ENCODE measurements around the gene ATL3. TPM values are rescaled to one million over a fixed set of nuclear protein-coding genes. Genes with fewer than 3 reads are reported as not detected.
"Not testable (repeated sequence)": the region's sequence is repeated elsewhere in the genome, so short reads cannot be mapped to it uniquely, and the experiment has no call there.

ATL3 gene
- total RNA-seq, 1 donor from 2014 or later: 13.4 TPM

GRCh38 chr11:63589000-63589399, 82.2 kb downstream of the ATL3 start:
- no peaks in the 10 kb centered on the region for H3K9me3 ChIP-seq (replicated peaks)
- H3K27me3 ChIP-seq (ENCODE audit: low read depth): no peaks in the 10 kb centered on the region
- H3K4me3 ChIP-seq: no peak overlapping the region
- intact Hi-C loops (cut with micrococcal nuclease): no loop called here
- peak overlapping the region; percentile 1 for H3K27ac ChIP-seq (replicated peaks)
- peaks cover 22% of the 10 kb centered on the region for H3K4me1 ChIP-seq
- no peak for DNase-seq
- peaks cover 90% of the 10 kb centered on the region for H3K36me3 ChIP-seq
- TF ChIP-seq, protein P1, sequence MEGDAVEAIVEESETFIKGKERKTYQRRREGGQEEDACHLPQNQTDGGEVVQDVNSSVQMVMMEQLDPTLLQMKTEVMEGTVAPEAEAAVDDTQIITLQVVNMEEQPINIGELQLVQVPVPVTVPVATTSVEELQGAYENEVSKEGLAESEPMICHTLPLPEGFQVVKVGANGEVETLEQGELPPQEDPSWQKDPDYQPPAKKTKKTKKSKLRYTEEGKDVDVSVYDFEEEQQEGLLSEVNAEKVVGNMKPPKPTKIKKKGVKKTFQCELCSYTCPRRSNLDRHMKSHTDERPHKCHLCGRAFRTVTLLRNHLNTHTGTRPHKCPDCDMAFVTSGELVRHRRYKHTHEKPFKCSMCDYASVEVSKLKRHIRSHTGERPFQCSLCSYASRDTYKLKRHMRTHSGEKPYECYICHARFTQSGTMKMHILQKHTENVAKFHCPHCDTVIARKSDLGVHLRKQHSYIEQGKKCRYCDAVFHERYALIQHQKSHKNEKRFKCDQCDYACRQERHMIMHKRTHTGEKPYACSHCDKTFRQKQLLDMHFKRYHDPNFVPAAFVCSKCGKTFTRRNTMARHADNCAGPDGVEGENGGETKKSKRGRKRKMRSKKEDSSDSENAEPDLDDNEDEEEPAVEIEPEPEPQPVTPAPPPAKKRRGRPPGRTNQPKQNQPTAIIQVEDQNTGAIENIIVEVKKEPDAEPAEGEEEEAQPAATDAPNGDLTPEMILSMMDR (IDR thresholded peaks at IDR 0.05; ENCODE audit: borderline replicate concordance): no peak

DNA sequence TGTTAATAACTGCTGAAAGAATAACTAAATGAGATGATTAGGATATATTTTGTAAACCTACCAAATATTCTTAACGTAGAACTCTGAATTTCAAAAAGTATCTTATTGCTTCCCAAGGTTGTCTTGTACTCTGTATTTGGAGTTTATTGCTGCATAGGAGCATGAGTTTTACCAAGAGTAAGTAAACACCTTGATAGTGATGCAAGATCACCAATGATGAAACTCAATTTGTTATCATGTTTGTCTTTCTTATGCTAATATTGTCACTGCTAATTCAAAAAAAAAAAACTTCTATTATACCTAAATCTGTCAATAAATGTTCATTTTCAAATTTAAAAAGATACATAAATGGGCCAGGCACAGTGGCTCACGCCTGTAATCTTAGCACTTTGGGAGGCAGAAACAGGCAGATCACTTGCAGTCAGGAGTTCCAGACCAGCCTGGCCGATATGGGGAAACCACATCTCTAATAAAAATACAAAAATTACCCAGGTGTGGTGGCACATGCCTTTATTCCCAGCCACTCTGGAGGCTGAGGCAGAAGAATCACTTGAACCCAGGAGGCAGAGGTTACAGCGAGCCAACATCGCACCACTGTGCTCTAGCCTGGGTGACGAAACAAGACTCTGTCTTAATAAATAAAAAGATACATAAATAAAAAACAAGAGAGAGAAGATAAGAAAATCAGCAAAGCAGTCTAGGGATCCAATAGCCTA, 84.6 kb downstream of the ATL3 start:
- H3K36me3 ChIP-seq: peaks cover 95% of the 10 kb centered on the region

GRCh38 chr11:63583357-63583677, 87.9 kb downstream of the ATL3 start:
- no peak overlapping the region for H3K27ac ChIP-seq (replicated peaks)
- intact Hi-C loops (cut with micrococcal nuclease): no loop called here

More for the DNA sequence above, 84.6 kb downstream of the ATL3 start:
- no peak overlapping the region for H3K27ac ChIP-seq (replicated peaks)
- intact Hi-C loops (cut with micrococcal nuclease): no loop called here
- no peaks in the 10 kb centered on the region for H3K27me3 ChIP-seq (ENCODE audit: low read depth)
- no peak overlapping the region for H3K4me3 ChIP-seq
- TF ChIP-seq, protein P1 (IDR thresholded peaks at IDR 0.05; ENCODE audit: borderline replicate concordance): no peak
- DNase-seq: no peak
- H3K4me1 ChIP-seq: peaks cover 28% of the 10 kb centered on the region
- peaks cover 8% of the 10 kb centered on the region for H3K9me3 ChIP-seq (replicated peaks)

GRCh38 chr11:63581224-63581623, 90.0 kb downstream of the ATL3 start:
- H3K4me3 ChIP-seq; H3K27ac ChIP-seq (replicated peaks); intact Hi-C loops (cut with micrococcal nuclease); H3K27me3 ChIP-seq (ENCODE audit: low read depth); H3K4me1 ChIP-seq; DNase-seq: not testable (repeated sequence)
- Histone ChIP-seq H3K9me3 (replicated peaks) (peaks cover 36% of the 10 kb centered on the region), H3K36me3 (peaks cover 62% of the 10 kb centered on the region)

More at GRCh38 chr11:63583357-63583677, 87.9 kb downstream of the ATL3 start:
- Histone ChIP-seq H3K36me3 (peaks cover 83% of the 10 kb centered on the region), H3K27me3 (ENCODE audit: low read depth) (no peaks in the 10 kb centered on the region), H3K9me3 (replicated peaks) (peaks cover 36% of the 10 kb centered on the region), H3K4me3 (no peak overlapping the region), H3K4me1 (peaks cover 18% of the 10 kb centered on the region)
- TF ChIP-seq, protein P1 (IDR thresholded peaks at IDR 0.05; ENCODE audit: borderline replicate concordance): no peak
- DNase-seq: no peak

DNA sequence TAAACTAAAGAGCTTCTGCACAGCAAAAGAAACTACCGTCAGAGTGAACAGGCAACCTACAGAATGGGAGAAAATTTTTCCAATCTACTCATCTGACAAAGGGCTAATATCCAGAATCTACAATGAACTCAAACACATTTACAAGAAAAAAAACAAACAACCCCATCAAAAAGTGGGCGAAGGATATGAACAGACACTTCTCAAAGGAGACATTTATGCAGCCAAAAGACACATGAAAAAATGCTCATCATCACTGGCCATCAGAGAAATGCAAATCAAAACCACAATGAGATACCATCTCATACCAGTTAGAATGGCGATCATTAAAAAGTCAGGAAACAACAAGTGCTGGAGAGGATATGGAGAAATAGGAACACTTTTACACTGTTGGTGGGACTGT, 92.3 kb downstream of the ATL3 start:
- DNase-seq; H3K27ac ChIP-seq (replicated peaks); H3K27me3 ChIP-seq (ENCODE audit: low read depth); H3K4me3 ChIP-seq; intact Hi-C loops (cut with micrococcal nuclease): not testable (repeated sequence)
- peaks cover 36% of the 10 kb centered on the region for H3K9me3 ChIP-seq (replicated peaks)
- peaks cover 42% of the 10 kb centered on the region for H3K36me3 ChIP-seq
- peaks cover 27% of the 10 kb centered on the region for H3K4me1 ChIP-seq

GRCh38 chr11:63574856-63575602, 96.1 kb downstream of the ATL3 start:
- TF ChIP-seq, protein P1 (IDR thresholded peaks at IDR 0.05; ENCODE audit: borderline replicate concordance): no peak
- Histone ChIP-seq H3K27ac (replicated peaks) (peak overlapping the region; percentile 80), H3K27me3 (ENCODE audit: low read depth) (no peaks in the 10 kb centered on the region), H3K9me3 (replicated peaks) (peaks cover 12% of the 10 kb centered on the region), H3K4me3 (peak overlapping the region; percentile 50), H3K4me1 (peaks cover 25% of the 10 kb centered on the region), H3K36me3 (peaks cover 4% of the 10 kb centered on the region)
- DNase-seq: peak; percentile 33
- intact Hi-C loops (cut with micrococcal nuclease): no loop called here

Other genes with a start within 250 kb of the ATL3 start
- gene PLAAT5, start 180.2 kb downstream of the ATL3 start, total RNA-seq: 1.4 TPM
- gene LGALS12, start 165.3 kb downstream of the ATL3 start, total RNA-seq: 0.25 TPM
- gene PLAAT4, start 134.6 kb downstream of the ATL3 start, total RNA-seq: 15.5 TPM
- gene PLAAT2, start 108.0 kb downstream of the ATL3 start, total RNA-seq: not detected
- gene PLAAT3, start 56.9 kb downstream of the ATL3 start, total RNA-seq: 144 TPM
- gene RTN3, start 10.1 kb upstream of the ATL3 start, total RNA-seq: 45.0 TPM
- gene ZFTA, start 97.4 kb upstream of the ATL3 start, total RNA-seq: 11.5 TPM
- gene SPINDOC, start 142.1 kb upstream of the ATL3 start, total RNA-seq: 14.0 TPM
- 36.6 TPM for gene MARK2, start 167.7 kb upstream of the ATL3 start, total RNA-seq
- 10.5 TPM for gene RCOR2, start 245.8 kb upstream of the ATL3 start, total RNA-seq